Upper lobe of right lung (tissue), 1 donor: ENCODE data around the gene GLCCI1. TPM values are rescaled to one million over a fixed set of nuclear protein-coding genes. Genes with fewer than 3 reads are reported as not detected.
"Not testable (repeated sequence)": the region's sequence is repeated elsewhere in the genome, so short reads cannot be mapped to it uniquely, and the experiment has no call there.

Experiments
- ATAC-seq: fragments of 200-7000 bp; cut with Tn5 transposase; one replicate; pipeline ENCODE4 v1.9.1; 2020; ENCODE audit warnings: mild to moderate bottlenecking, moderate library complexity
- DNase-seq: peaks from one replicate; pipeline ENCODE4 v3.0.0-alpha.2; 2020
- H3K27ac ChIP-seq: fragments of 200-600 bp; one replicate; pipeline ENCODE4 v1.8.0; 2022
- H3K27me3 ChIP-seq: fragments of 200-600 bp; one replicate; pipeline ENCODE4 v1.8.0; 2022; ENCODE audit warnings: mild to moderate bottlenecking
- H3K36me3 ChIP-seq: fragments of 200-600 bp; one replicate; pipeline ENCODE4 v1.8.0; 2022
- H3K4me1 ChIP-seq: fragments of 200-600 bp; one replicate; pipeline ENCODE4 v1.8.0; 2022
- H3K4me3 ChIP-seq: fragments of 200-600 bp; one replicate; pipeline ENCODE4 v1.8.0; 2022; ENCODE audit warnings: mild to moderate bottlenecking
- H3K9me3 ChIP-seq: fragments of 200-600 bp; one replicate; pipeline ENCODE4 v1.8.0; 2022
- intact Hi-C: fragments of 100-400 bp; cut with DNase I; formaldehyde crosslinking; loops from one replicate; pipeline ENCODE4 v1.11.0; 2022
- total RNA-seq: library from RNA; stranded (reverse); fragmentation: NEBNext Ultra II Directional; extraction: Animal tissue kit (Norgen Biotek cat#: 25700); gene quantifications from one replicate; pipeline ENCODE4 v1.2.1, GENCODE V29; 2021
- TF ChIP-seq, protein P1 (sequence below): fragments of 200-600 bp; IDR thresholded peaks from one replicate; pipeline ENCODE4 v1.8.0; 2022; ENCODE audit warnings: antibody characterized with exemption
- donor health status: DM: no; HTN: yes; CAD: no; lungs with severe emphysema.

The GLCCI1 gene
- total RNA-seq, 1 donor from 2014 or later: 45.1 TPM

DNA sequence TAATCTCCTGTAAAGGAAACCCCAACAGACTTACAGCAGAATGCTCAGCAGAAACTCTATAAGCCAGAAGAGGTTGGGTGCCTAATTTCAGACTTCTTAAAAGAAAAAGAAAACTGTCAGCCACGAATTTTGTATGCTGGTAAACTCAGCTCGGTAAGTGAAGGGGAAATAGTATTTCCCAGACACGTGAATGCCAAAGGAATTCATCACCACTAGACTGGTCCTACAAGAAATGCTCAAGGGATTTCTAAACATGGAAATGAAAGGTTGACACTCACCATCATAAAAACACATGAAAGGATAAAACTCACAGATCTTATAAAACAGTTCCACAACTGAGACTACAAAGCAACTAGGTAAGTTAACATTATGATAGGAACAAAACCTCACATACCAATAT is 68.6 kb downstream of the GLCCI1 start:
- intact Hi-C loops: no loop called here
- TF ChIP-seq, protein P1, sequence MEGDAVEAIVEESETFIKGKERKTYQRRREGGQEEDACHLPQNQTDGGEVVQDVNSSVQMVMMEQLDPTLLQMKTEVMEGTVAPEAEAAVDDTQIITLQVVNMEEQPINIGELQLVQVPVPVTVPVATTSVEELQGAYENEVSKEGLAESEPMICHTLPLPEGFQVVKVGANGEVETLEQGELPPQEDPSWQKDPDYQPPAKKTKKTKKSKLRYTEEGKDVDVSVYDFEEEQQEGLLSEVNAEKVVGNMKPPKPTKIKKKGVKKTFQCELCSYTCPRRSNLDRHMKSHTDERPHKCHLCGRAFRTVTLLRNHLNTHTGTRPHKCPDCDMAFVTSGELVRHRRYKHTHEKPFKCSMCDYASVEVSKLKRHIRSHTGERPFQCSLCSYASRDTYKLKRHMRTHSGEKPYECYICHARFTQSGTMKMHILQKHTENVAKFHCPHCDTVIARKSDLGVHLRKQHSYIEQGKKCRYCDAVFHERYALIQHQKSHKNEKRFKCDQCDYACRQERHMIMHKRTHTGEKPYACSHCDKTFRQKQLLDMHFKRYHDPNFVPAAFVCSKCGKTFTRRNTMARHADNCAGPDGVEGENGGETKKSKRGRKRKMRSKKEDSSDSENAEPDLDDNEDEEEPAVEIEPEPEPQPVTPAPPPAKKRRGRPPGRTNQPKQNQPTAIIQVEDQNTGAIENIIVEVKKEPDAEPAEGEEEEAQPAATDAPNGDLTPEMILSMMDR: no peak

DNA sequence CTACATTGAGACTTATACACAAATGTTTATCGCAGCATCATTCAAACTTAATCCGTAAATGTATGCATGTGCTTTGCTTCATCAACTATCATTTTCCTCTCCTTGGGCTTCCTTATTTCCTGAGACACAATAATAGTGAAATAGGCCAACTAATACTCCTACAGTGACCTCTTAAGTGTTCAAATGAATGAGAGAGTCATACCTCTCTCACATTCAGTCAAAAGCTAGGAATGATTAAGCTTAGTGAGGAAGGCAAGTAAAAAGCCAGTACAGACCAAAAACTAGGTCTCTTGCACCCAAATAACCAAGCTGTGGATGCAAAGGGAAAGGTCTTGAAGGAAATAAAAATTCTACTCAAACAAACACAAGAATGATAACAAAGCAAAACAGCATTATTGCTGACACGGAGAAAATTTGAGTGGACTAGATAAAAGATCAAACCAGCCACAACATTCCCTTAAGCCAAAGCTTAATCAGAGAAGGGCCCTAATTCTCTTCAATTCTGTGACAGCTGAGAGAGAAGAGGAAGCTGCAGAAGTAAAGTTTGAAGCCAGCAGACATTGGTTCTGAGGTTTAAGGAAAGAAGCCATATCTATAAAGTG is 72.3 kb downstream of the GLCCI1 start:
- no peaks in the 10 kb centered on the region for H3K36me3 ChIP-seq
- intact Hi-C loops: no loop called here
- H3K27ac ChIP-seq: no peak overlapping the region
- H3K27me3 ChIP-seq: no peaks in the 10 kb centered on the region
- no peaks in the 10 kb centered on the region for H3K4me1 ChIP-seq
- no peak for ATAC-seq
- DNase-seq: no peak
- no peak overlapping the region for H3K4me3 ChIP-seq
- TF ChIP-seq, protein P1: no peak
- H3K9me3 ChIP-seq: no peaks in the 10 kb centered on the region

More for the DNA sequence above, 68.6 kb downstream of the GLCCI1 start:
- H3K27ac ChIP-seq: no peak overlapping the region
- H3K4me3 ChIP-seq: no peak overlapping the region
- no peaks in the 10 kb centered on the region for H3K27me3 ChIP-seq
- no peaks in the 10 kb centered on the region for H3K36me3 ChIP-seq
- H3K4me1 ChIP-seq: no peaks in the 10 kb centered on the region
- H3K9me3 ChIP-seq: no peaks in the 10 kb centered on the region
- ATAC-seq (no peak), DNase-seq (no peak)

DNA sequence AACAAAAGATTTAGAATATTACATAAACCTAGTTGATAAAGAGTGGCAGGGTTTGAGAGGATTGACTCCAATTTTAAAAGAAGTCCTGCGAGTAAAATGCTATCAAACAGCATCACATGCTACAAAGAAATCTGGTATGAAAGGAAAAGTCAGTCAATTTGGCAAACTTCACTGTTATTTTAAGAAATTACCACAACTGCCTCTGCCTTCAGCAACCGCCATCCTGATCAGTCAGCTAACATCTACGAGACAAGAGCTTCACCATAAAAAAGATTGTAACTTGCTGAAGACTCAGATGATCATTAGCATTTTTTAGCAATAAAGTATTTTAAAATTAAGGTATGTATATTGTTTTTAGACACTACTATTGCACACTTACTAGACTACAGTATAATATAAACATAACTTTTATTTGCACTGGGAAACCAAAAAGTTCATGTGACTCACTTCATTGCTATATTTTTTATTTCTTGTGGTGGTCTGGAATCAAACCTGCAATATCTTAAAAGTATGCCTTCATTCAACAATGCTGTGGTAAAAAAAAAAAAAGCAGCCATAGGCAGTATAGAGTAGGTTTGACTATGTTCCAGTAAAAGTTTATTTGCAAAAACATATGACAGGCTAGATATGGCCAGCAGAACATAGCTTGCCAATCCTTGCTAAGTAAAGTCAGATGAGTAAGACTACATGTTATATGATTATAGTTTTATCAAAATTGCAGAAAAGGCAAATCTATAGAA is 74.4 kb downstream of the GLCCI1 start:
- DNase-seq: no peak
- H3K4me3 ChIP-seq: no peak overlapping the region

DNA sequence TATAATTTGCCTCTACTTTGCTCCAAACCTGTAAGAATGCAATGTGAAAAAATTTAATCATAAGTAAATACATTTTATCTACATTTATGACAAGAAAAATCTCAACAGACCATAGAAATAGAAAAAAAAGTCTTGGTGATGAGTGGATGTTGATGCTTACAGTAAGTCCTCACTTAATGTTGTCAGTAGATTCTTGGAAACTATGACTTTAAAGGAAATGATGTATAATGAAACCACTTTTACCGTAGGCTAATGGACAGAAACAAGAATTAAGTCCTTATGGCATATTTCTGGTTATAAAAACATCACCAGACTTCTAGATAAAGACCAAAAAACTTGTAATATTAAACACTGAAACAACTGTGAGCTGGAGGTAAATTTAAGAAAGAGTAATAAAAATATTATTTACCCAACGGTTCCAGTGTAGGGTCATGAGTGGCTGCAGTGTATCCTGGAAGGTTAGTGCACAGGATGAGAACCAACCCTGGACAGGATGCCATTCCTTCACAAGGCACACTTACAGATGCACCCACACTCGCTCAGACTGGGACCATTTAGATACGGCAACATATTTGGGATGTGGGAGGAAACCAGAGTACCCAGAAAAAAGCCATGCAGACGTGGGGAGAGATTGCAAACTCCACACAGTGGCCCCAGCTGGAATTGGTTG is 76.3 kb downstream of the GLCCI1 start:
- intact Hi-C loops: no loop called here
- H3K27me3 ChIP-seq: no peaks in the 10 kb centered on the region
- H3K9me3 ChIP-seq: no peaks in the 10 kb centered on the region
- TF ChIP-seq, protein P1: no peak
- H3K4me1 ChIP-seq: no peaks in the 10 kb centered on the region
- H3K27ac ChIP-seq: no peak overlapping the region
- peak; percentile 22 for ATAC-seq
- H3K4me3 ChIP-seq: no peak overlapping the region
- DNase-seq: no peak
- no peaks in the 10 kb centered on the region for H3K36me3 ChIP-seq

More for the DNA sequence above, 74.4 kb downstream of the GLCCI1 start:
- H3K27me3 ChIP-seq: no peaks in the 10 kb centered on the region
- intact Hi-C loops: no loop called here
- H3K9me3 ChIP-seq: no peaks in the 10 kb centered on the region
- TF ChIP-seq, protein P1: no peak
- H3K36me3 ChIP-seq: no peaks in the 10 kb centered on the region
- no peaks in the 10 kb centered on the region for H3K4me1 ChIP-seq
- no peak overlapping the region for H3K27ac ChIP-seq
- ATAC-seq: no peak

DNA sequence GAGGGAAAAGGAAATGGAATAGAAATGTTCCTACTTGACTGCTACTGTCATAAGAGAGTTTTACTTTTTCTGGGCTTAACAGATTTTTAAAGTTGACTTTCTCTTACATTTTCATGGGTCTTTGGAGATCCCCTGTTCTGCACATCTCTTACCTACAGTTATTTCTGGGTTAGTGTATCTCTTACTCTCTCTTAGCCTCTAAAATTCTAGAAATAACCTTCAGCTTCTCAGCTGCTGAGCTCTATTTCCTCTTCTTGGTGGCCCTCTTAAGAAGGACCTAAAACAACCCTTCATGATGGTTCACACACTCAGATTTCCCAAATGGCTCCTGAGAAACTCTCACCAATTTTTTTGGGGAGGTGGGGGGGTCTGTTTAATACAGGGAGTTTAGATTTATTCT is 79.5 kb downstream of the GLCCI1 start:
- H3K27me3 ChIP-seq, H3K4me1 ChIP-seq, H3K4me3 ChIP-seq, DNase-seq, H3K36me3 ChIP-seq, ATAC-seq, H3K9me3 ChIP-seq, H3K27ac ChIP-seq, intact Hi-C loops: not testable (repeated sequence)

DNA sequence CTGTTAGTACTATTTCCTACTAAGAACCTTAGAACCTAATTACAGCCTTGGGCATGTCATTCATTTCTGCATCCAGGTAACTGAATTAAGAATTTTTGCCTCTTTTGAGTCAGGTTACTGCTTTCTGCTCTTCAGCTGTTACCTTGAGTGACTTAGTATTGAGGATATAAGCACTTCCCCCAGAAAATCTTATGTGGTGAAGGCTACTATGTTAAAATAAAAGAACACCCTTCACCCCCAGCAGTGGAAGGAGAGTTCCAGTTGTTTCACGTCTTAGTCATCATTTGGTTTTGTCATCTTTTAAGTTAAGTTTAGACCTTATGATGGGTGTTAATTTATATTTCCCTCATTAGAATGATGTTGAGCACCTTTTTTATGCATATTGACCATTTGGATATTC is 82.8 kb downstream of the GLCCI1 start:
- Histone ChIP-seq H3K4me1 (no peaks in the 10 kb centered on the region), H3K27ac (no peak overlapping the region), H3K36me3 (peaks cover 13% of the 10 kb centered on the region), H3K9me3 (no peaks in the 10 kb centered on the region), H3K4me3 (no peak overlapping the region), H3K27me3 (no peaks in the 10 kb centered on the region)
- TF ChIP-seq, protein P1: no peak
- no peak for ATAC-seq
- no peak for DNase-seq
- intact Hi-C loops: no loop called here
